ENCODE data around the gene HIPK1.

Gene HIPK1

DNA sequence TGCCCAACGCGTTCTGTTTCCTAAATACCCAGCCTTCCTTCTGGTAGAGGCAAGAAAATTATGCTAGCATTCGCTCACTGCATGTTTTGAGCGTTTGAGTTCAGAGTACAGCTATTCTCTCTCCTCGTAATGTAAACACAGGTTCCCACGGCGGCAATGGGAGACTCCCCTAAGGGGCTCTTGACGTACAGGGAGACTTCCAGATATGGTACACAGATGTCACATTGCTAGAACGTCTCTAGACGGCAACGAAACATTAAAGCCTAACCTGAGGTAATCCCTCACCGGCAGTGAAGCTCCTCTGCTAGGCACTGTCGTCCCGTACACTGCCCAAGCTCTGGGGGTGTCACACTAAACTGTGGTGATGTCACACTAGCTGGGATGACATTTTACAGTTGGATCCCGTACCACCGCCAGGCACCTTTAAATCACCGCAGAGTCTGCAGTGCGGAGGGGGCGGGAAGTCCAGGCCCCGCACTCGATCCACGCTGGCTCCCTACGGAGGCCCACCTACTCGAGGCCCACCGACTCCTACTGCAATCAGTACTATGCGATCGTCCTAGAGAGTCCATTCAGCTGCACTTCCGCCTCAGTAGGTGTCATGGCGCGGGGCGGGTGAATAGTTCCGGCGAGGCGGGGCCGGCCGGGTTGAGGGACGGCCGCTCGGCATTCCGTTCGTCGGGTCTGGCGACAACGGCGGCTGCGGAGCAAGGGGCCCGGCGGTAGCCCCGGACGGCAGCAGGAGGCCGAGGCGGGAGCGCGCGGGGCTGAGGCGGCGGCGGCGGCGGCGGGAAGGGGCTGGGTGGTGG lies at the start of gene HIPK1:
Gene HIPK1 (plus strand): TSS at position 384 of the 809 bp plus-strand sequence.
- DNase-seq (ENCODE audit: low spot score), result peak; percentile 96

DNA sequence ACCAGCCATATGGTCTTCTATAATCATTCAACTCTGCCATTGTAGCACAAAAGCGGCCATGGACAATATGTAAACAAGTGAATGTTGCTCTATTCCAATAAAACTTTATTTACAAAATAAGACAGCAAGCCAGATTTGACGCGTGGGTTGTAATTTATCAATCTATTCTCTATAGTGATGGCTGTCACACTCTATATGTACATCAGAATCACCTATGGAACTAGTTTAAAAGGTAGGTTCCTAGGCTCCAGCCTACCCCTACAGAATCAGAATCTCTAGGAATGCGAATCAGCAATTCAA lies 49.4 kb upstream of the HIPK1 start:
- no peak for DNase-seq (ENCODE audit: low spot score)

DNA sequence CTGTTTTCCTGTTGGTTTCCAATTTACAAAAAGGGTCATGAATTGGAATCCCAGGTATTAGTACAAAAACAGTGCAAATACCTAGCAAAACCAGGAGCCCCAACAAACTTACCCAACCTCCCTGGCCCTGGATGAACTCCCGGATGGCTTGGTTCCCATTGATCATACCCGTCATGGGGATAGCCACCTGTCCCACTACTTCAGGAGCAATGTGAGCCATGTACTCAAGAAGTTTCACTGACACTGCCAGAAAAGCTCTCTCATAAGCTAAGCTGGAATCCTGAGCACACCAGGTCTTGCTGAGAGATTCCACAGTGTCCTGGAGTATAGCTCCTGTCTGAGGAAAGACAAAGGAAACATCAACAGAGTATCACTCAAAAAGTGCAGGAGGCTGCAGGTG lies 47.5 kb upstream of the HIPK1 start:
- DNase-seq (ENCODE audit: low spot score), result no peak

DNA sequence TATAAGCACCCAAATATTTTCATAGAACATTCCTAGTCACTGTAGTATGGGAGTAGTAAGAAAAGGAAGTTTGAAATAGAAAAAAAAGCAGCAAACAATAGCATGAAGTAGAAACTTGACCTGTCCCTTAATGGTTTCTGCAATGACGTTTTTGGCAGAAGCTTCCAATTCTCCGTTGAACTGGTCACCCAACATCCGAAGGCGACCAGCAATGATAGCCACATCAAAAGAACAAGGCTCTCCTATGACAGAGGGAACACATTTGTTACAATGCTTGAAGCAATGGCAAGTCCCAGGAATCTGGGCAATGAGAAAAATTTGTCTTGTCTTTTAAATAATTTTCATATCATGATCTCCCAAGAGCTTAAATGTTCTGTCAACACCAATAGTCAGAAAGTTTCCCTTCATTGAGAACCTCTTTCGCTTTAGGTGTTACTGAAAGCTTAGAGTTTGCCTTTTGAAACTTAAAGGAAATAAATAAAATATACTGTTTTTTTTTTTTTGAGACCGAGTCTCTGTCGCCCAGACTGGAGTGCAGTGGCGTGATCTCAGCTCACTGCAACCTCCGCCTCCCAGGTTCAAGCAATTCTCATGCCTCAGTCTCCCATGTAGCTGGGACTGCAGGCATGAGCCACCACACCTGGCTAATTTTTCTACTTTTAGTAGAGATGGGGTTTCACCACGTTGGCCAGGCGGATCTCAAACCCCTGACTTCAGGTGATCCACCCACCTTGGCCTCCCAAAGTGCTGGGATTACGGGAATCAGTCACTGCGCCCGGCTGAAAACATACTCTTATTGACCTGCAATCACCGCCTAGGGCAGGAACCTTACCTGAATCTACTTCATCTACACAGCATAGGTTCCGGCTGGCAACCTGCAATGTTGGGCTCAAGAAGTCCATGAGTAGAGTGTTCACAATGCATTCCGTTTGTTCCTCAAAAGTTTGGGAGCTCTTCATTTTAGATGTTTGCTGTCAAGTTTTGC lies 42.4 kb upstream of the HIPK1 start:
- DNase-seq (ENCODE audit: low spot score), result no peak

DNA sequence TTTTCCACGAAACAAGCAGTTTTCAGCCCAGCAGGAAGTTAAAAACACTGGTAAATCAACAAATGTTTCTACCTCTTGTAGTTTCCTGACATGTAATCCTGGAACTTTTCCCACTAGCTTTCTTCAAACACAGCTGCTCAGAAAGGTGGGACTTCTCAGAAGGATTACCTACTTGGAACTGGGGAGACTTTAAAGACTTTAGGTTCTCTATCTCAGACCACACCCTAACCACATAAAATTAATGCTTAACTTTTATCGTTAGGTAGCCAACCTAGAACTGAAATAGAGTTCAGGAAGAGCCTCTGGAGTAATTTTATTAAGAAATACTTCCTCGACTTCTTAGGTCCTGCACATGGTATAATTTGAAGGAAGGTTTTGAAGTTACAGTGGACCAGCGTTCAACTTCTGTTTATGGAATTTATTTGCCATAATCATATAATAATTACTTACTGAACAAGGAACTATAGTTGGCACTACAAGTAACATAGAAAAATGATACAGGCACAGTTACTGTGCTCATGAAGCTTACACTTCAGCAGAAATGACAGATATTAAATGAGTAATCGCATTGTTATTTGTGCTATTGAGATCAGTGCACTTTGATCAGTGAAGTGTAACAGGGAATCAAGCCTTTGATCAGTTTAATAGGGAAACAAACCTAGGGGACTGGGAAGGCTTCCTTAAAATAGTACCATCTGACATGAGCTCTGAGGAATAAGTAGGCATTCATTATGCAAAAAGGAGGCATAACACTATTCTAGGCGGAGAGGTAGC lies 41.5 kb upstream of the HIPK1 start, which contains the start of gene BCL2L15:
Gene BCL2L15 (minus strand): TSS at position 180 of the 774 bp plus-strand sequence. CDS start 206 bp downstream, outside the sequence.
- DNase-seq (ENCODE audit: low spot score), result no peak

DNA sequence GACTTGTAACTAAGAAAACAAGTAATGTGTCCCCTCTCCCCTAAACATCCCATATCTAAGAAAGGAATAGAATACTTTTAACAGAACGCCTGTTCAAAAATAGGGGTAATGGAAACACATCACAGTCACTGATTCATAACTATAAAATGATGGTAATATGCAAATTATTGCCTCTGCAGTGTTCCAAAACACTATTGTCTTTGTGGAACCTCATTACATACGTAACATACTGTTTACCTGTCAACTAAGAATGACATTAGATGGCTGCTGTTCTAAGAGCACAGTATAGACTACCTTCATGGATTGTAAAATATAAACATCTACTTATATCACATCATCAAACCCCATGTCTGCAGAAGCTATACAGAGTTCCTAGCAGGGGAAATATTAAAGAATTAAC lies 38.3 kb upstream of the HIPK1 start:
- no peak for DNase-seq (ENCODE audit: low spot score)

DNA sequence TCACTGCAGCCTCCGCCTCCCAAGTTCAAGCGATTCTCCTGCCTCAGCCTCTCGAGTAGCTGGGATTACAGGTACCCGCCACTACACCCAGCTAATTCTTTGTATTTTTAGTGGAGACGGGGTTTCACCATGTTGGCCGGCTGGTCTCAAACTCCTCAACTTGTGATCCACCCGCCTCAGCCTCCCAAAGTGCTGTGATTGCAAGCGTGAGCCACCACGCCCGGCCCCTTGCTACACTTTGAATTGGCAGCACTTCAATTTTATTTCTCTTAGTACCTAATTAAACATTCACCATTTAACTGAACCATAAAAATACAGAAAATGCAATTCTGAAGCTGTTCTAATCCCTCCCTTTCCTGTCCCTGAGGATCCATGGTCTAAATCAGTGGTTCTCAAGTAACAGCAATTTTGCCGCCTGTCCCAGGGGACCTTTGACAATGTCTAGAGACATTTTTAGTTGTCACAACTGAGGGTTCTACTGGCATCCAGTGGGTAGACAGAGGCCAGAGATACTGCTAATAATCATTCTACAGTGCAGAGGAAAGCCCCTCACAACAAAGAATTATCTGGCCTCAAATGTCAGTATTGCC lies 37.4 kb upstream of the HIPK1 start:
- DNase-seq (ENCODE audit: low spot score), result no peak

DNA sequence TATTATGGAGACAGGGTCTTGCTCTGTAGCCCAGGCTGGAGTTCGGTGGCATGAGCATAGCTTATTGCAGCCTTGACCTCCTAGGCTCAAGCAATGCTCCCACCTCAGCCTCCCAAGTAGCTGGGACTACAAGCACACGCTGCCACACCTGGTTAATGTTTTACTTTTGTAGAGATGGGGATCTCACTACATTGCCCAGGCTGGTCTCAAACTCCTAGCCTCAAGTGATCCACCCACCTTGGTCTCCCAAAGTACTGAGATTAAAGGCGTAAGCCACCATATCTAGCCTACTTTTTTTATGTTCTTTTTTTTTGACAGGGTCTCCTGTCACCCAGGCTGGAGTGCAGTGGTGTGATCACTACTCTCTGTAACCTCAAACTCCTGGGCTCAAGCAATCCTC lies 35.9 kb upstream of the HIPK1 start:
- no peak for DNase-seq (ENCODE audit: low spot score)

DNA sequence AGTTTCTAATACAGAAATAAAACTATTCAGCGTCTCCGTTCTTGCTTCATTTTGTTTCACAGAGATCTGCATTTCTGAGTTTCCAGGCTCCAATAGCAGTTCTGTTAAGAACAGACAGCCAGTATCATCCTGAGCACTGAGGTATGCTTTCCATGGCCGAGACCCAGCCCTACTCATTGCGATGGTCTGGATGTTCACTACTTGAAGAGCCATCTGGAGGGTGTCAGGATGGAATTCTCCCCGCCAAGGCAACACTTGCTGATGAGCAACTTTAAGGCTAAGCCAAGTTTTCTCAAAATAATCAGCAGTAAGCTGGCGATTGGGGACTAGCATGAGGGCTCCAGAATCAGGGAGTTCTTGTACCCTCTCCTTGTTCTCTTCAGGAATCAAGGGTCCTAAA lies 34.0 kb upstream of the HIPK1 start:
- DNase-seq (ENCODE audit: low spot score), result no peak

DNA sequence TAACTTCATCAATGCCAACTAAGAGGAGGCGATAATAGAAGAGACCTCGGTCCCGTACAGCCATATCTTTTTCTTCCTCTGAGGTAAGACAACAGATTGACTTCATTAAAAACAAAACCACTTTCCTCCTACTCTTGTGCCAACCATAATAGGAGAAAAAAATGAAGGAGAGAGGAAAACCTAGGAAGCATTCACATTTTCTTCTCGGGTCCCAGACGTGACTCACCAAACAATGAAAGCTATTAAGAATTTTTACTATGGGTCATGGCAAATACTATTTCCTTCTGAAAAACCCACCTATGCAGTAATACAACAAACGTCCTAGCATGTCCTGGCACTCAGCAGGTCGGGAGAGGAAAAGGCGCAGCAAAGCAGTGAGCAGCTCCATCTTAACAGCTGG lies 33.2 kb upstream of the HIPK1 start:
- no peak for DNase-seq (ENCODE audit: low spot score)

DNA sequence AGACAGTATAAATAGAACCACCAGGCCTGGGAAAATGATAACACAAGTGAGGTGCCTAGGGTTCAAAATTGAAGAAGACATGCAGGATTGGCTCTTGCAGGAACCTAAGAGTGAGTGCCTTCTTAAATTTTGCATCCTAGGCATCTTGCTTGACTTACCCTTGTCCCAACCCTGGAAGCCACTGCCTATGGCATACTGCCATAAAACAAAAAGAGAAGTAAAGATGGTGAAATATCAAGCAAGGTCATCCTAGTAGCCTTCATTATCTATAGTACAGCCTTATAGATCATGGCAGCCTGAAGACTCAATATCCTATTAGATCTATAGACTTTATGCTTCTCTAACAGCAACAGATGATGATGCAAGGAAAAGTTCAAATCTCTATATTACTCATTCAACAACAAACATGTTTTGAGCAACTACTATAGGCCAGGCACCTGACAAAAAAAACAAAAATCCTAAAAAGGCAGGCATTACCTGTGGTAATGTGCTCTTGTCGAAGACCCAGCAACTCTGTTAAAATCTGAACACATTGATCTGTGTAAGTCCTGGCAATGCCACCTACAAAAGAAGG lies 30.8 kb upstream of the HIPK1 start:
- DNase-seq (ENCODE audit: low spot score), result no peak

DNA sequence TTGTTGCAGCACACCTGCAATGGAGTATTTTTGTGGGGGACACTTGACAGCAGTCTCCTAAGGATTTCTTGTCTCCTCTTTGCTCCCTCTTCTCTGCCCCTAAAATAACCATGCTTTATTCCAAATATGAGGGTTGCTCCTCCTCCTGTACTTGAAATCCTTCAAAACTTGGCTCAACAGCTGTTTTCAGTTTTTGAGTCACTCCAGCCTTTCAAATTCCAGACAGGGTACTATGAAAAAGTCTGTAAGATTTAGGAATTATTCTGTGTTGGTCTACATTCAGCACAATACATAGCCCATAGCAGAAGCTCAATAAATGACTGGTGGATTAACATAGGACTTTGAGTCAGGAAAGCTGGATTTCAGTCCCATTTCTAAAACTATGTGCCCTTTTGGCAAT lies 30.0 kb upstream of the HIPK1 start:
- DNase-seq (ENCODE audit: low spot score), result no peak

DNA sequence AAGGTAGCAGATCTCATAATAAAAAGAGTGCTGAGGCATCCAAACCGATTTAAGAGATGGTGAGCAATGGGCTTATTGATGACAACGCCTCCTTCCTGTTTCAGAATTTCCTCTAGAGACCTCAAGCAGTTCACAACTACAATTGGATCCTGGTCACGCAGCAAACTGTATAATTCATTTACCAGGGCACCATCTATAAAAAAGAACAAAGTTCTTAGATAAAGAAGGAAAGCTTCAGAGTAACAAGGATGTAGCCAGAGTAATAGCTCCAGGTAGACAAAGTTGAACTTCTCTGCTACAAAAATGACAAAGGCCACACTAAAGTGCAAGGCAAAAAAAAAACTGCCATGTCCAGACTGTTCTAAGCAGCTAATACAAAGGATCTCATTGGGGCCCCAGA lies 27.9 kb upstream of the HIPK1 start:
- no peak for DNase-seq (ENCODE audit: low spot score)

DNA sequence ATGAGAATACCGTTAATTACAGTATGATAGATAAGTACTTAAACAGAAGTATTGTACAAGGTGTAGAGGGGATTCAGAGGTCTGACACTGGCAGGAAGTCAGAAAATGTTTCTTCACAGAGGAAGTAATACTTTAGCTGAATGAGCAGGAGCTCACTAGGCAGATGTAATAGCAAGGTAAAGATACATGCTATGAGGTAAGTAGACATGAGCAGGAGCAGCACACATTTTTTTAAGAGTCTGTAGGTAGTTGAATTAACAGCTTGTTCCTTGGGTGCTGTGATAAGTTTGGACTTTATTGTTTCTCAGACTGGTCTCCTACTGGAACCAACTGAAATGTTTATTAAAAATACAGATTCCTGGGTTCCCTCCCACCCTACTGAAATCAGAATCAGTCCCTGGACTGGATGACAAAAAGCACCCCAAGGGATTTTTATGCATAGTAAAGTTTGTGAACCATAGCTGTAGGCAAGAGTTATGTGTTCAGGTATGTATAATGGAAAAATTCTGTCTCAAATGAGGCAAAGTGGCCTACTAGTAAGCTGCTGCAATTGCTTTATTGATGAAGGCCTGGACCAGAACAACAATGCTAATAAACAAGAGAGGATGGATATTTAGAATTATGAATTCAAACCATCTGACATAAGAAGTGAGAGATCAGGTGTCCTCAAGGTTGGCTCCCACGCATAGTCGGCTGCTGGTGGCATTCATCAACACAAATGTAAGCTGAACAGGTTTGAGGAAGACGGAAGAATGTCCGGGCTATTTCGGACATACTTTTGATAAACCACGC lies 25.4 kb upstream of the HIPK1 start:
- peak; percentile 9 for DNase-seq (ENCODE audit: low spot score)

DNA sequence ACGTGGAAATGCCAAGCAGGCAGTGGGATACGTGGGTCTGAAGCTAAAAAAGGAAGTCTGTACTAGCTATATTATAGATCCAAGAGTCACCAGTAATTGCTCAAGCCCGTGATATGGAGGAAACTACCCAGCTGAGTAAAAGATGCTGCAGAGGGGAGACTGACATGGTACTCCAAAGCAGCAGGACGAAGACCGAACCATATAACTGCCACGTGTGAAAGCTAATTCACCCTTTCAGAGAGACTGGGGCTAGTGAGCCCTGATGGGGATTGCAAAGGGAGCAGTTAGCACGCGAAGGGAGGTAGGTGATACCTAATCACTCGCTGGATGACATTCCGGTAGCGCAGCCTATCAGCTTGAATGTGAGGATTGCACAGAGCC lies 24.8 kb upstream of the HIPK1 start:
- no peak for DNase-seq (ENCODE audit: low spot score)

DNA sequence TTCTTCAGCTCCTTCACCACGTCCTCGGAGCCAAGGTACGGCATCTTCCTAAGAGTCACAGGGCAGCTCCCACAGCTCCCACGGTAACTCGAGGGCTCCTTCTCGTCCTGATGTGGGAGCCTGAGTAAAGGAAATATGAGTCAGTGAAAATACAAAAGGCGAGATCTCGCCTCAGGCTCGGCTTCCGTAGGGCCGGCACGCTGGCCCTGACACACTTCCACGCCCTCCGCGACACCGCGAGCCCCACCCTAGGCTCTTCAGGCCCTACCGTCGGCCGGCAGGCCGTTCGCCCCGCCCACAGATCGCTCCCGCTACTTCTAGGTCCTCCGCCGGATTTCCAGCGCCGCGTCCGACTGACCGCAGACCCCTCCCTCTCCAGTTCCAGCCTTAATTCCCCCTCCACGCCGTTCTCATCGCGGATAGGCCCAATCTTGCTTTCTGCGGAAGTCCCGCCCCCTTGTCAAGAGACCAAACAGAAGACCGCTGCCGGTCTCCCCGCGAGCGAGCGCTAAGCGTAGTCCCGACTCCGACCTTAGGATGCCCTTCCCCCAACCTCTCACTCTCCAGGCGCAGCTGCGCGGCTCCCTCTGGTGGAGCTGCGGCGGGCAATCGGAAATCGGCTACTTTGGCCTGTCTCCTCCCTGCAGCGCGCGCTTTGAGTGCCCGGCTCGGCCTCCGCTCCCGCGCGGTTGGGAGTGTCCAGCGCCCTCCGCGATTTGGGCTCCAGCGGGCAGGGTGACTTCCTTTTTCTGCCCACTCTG lies 24.3 kb upstream of the HIPK1 start, which contains the start of the genes AP4B1 and DCLRE1B:
Gene AP4B1 (minus strand): TSS at position 126 of the 761 bp plus-strand sequence. CDS start 82 bp downstream, at position 44.
Gene DCLRE1B (plus strand): TSS at position 653 of the 761 bp plus-strand sequence. CDS start 261 bp downstream, outside the sequence.
- peak; percentile 99 for DNase-seq (ENCODE audit: low spot score)

DNA sequence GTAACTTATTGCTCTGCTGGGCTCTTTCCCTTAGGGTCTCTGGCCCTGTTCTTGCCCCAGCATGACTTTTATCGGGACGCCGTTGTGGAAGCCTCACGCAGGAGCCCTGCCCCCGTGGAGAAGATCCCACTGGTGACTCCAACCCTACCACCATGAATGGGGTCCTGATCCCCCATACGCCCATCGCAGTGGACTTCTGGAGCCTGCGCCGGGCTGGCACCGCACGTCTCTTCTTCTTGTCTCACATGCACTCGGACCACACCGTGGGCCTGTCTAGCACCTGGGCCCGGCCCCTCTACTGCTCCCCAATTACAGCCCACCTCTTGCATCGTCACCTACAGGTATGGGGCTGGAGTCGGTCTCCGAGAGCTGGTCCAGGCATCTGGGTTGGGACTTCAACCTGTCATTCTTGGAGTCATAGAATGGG lies 23.7 kb upstream of the HIPK1 start:
- DNase-seq (ENCODE audit: low spot score), result no peak

DNA sequence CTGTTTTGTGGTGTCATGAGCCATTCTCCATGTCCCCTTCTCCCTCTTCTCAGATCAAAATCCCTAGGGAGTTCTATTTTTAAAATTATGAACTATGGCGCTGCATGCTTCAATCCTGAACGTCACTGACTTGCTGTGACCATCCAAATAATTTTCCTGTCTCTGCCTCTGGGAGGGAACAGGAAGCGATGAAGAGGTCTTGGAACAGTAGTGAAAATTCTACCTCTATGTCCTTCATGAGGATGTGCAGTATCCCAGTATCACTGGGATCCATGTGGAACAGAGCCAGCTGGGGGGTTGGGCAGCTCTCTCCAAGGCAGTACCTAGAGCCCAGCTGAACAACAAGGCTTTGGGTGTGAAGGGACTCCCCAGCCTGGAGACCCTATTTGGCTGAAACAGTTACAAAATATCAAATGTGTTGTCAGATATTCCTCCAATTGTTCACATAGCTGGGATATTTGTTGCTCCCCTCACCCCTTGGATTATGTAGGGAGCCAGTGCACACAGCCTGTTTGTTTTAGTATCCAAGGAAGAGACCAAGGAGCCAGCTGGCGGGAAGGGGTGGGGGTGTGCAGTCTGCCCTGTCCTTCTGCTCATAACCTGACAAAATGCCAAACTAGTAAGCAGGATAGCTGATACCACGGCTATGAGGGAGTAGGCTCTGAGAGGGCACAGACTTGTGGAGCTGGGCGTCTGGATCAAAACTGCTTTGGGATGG lies 16.4 kb upstream of the HIPK1 start:
- DNase-seq (ENCODE audit: low spot score), result peak; percentile 34

DNA sequence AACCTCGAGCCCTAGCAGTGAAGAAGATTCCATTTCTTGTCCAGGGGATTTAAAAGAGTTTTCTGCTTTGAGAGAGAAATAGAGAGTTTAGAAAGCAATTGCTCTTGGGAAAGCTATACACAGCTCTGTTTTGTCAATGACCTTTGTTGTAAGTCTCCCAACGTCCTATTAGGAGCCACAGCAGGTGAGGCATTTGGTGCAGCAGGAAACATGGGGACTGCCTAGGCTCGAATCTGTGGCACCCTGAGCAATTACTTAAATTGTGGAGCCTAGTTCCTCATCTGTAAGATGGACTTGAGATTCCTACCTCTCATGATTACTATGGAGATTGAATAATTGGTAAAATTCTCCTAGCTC lies 15.8 kb upstream of the HIPK1 start:
- no peak for DNase-seq (ENCODE audit: low spot score)
